Measurements from ENCODE around the gene RIN3. TPM values are rescaled to one million over a fixed set of nuclear protein-coding genes. Genes with fewer than 3 reads are reported as not detected.
A peak's percentile ranks its signal among the peaks of the same experiment; 100 is the strongest.

The RIN3 gene
- total RNA-seq, 1 donor from 2014 or later, result 0.22 TPM

DNA sequence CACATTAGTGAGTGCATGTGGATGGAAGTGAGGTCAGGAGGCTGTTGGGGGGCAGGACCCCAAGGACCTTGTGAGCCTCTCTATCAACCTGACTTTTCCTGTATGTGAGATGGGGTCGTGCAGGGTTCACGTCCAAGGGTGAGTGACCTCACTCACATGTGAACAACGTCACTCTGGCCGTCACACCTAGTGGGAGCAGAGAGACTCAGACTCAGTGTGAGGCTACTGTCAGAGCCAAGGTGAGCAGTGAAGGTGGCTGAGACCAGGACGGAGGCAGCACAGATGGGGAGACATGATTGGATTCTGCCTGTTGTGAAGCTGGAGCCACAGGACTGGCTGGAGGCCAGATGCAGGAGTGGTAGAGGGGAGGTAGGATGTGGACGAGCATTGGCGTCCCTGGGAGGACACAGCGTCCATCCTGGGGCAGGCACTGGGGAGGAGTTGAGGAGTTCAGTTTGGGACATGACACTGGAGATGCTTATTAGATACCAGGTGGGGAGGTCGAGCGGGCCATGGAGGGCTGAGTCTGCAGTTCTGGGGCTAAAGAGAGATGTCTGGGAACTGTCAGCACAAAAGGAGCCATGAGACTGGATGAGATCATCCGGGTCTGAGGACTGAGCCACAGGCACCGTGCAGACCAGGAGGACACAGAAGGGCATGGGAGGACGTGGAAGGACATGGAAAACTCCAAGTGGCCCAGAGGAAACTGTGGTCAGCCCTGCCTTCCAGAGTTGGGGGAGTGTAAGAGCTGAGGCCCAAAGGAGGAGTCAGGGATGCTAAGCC is 142.0 kb downstream of the RIN3 start:
- H3K36me3 Mint-ChIP-seq, result no peaks in the 10 kb centered on the region

DNA sequence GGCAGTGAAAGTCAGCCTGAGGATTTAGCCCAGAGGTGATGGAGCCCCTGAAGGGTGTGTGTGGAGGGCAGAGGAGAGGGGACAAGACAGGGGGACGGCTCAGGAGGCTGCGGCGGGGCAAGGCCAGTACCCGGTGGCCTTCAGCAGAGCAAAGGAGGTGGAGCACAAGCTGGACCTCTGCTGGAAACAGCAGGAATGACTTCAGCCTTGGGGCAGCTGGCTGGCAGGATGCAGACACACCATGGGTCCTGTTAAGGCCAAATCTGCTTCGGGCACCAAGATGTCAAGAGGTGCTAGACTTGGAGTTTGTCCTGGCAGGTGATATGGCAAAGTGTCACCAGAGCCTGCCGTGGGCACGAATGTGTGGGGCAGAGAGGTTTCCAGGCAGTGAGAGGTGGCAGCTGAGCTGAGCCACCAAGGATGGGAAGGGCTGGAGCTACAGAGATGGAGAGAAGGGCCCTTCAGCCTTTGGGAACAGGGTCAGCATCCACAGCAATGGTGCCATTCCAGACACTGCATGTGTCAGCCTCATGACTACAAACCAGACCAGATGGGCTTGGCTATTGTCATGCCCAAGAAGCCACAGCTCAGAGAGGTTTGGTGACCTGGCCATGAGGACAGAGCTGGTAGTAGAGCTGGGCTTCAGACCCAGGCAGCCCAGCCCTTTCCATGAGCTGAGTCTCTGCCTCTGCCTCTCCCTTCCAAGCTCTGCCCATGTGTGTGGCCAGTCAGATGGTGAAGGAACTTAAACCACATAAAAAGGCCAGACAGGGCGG is 142.9 kb downstream of the RIN3 start:
- Mint-ChIP-seq H3K27me3 (ENCODE audit: insufficient read depth, low read depth) (peaks cover 2% of the 10 kb centered on the region), H3K9me3 (no peaks in the 10 kb centered on the region), H3K36me3 (no peaks in the 10 kb centered on the region), H3K27ac (no peak overlapping the region), H3K4me3 (no peak overlapping the region), H3K4me1 (no peaks in the 10 kb centered on the region)
- no peak overlapping the region for H3K9ac ChIP-seq
- no peak overlapping the region for H3K27ac ChIP-seq
- H2AFZ ChIP-seq (replicated peaks), result no peak overlapping the region
- no peaks in the 10 kb centered on the region for H3K4me1 ChIP-seq
- no peaks in the 10 kb centered on the region for H3K79me2 ChIP-seq (ENCODE audit: low read depth)
- TF ChIP-seq EZH2phosphoT487 (IDR thresholded peaks at IDR 0.05), result no peak
- TF ChIP-seq EZH2 (IDR thresholded peaks at IDR 0.05), result no peak
- TF ChIP-seq, protein P1, sequence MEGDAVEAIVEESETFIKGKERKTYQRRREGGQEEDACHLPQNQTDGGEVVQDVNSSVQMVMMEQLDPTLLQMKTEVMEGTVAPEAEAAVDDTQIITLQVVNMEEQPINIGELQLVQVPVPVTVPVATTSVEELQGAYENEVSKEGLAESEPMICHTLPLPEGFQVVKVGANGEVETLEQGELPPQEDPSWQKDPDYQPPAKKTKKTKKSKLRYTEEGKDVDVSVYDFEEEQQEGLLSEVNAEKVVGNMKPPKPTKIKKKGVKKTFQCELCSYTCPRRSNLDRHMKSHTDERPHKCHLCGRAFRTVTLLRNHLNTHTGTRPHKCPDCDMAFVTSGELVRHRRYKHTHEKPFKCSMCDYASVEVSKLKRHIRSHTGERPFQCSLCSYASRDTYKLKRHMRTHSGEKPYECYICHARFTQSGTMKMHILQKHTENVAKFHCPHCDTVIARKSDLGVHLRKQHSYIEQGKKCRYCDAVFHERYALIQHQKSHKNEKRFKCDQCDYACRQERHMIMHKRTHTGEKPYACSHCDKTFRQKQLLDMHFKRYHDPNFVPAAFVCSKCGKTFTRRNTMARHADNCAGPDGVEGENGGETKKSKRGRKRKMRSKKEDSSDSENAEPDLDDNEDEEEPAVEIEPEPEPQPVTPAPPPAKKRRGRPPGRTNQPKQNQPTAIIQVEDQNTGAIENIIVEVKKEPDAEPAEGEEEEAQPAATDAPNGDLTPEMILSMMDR (IDR thresholded peaks at IDR 0.05), result peak; percentile 7
- H3K36me3 ChIP-seq, result no peaks in the 10 kb centered on the region
- no peaks in the 10 kb centered on the region for H3K9me3 ChIP-seq (ENCODE audit: low read depth)
- H4K20me1 ChIP-seq (ENCODE audit: low read depth), result no peaks in the 10 kb centered on the region
- no peaks in the 10 kb centered on the region for H3F3A ChIP-seq (ENCODE audit: low read depth)
- no peaks in the 10 kb centered on the region for H3K27me3 ChIP-seq
- no peak overlapping the region for H3K4me2 ChIP-seq
- no peak overlapping the region for H3K4me3 ChIP-seq
- DNase-seq (ENCODE audit: low spot score), result no peak

More for the DNA sequence above, 142.0 kb downstream of the RIN3 start:
- H3K27me3 ChIP-seq, result no peaks in the 10 kb centered on the region
- no peaks in the 10 kb centered on the region for H3F3A ChIP-seq (ENCODE audit: low read depth)
- H3K27ac Mint-ChIP-seq, result peak overlapping the region; percentile 26
- TF ChIP-seq, protein P1 (IDR thresholded peaks at IDR 0.05), result no peak
- no peak for TF ChIP-seq EZH2phosphoT487 (IDR thresholded peaks at IDR 0.05)
- TF ChIP-seq EZH2 (IDR thresholded peaks at IDR 0.05), result no peak
- no peaks in the 10 kb centered on the region for H3K36me3 ChIP-seq
- DNase-seq (ENCODE audit: low spot score), result no peak
- H3K4me2 ChIP-seq, result no peak overlapping the region
- no peaks in the 10 kb centered on the region for H3K9me3 ChIP-seq (ENCODE audit: low read depth)
- H3K27ac ChIP-seq, result no peak overlapping the region
- no peaks in the 10 kb centered on the region for H3K79me2 ChIP-seq (ENCODE audit: low read depth)
- H3K4me3 ChIP-seq, result no peak overlapping the region
- no peaks in the 10 kb centered on the region for H3K4me1 Mint-ChIP-seq
- H3K27me3 Mint-ChIP-seq (ENCODE audit: insufficient read depth, low read depth), result peaks cover 2% of the 10 kb centered on the region
- H3K4me1 ChIP-seq, result no peaks in the 10 kb centered on the region
- no peaks in the 10 kb centered on the region for H3K9me3 Mint-ChIP-seq
- no peak overlapping the region for H3K9ac ChIP-seq
- no peak overlapping the region for H2AFZ ChIP-seq (replicated peaks)
- H4K20me1 ChIP-seq (ENCODE audit: low read depth), result no peaks in the 10 kb centered on the region
- peak overlapping the region; percentile 46 for H3K4me3 Mint-ChIP-seq

DNA sequence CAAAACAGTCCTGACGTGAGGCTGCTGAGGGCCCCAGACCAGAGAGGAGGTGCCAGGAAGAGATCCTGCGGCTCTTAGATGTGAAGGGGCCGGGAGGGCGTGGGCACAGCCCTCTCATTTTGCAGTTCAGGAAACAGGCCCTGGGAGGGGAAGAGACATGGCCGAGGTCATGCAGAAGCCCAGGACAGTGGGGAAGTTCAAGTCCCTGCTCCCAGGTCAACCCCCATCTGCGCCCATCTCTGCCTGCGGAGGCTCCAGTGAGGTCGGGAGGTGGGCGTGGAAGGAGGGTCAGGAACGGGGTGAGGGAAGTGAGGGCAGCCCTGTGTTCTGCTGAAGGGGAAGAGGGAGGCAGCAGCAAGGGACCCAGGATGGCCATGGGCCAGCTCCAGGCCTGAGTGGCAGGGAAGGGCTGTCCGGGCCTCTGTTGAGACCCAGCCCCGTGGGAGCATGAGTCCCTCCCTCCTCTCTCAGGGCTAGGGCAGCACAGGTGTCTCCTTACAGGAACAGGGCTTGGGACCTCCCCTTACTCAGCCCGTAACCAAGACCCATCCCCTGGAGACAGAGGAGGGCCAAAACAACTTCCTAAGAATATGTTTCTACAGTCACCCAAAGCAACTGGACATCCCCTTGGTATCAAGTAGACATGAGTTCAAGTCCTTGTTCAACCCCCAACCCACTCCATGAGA is 144.0 kb downstream of the RIN3 start:
- Histone ChIP-seq H3K4me2 (no peak overlapping the region), H3K27me3 (no peaks in the 10 kb centered on the region), H3K79me2 (ENCODE audit: low read depth) (no peaks in the 10 kb centered on the region), H3K4me3 (no peak overlapping the region), H3K9me3 (ENCODE audit: low read depth) (no peaks in the 10 kb centered on the region), H3K36me3 (no peaks in the 10 kb centered on the region), H3K27ac (no peak overlapping the region), H3K9ac (no peak overlapping the region), H4K20me1 (ENCODE audit: low read depth) (no peaks in the 10 kb centered on the region), H3F3A (ENCODE audit: low read depth) (no peaks in the 10 kb centered on the region), H2AFZ (replicated peaks) (no peak overlapping the region), H3K4me1 (no peaks in the 10 kb centered on the region)
- Mint-ChIP-seq H3K27me3 (ENCODE audit: insufficient read depth, low read depth) (peaks cover 2% of the 10 kb centered on the region), H3K36me3 (no peaks in the 10 kb centered on the region), H3K9me3 (no peaks in the 10 kb centered on the region), H3K4me3 (no peak overlapping the region), H3K4me1 (peaks cover 5% of the 10 kb centered on the region), H3K27ac (no peak overlapping the region)
- TF ChIP-seq EZH2phosphoT487 (IDR thresholded peaks at IDR 0.05) (no peak), EZH2 (IDR thresholded peaks at IDR 0.05) (no peak)
- TF ChIP-seq, protein P1 (IDR thresholded peaks at IDR 0.05), result no peak
- DNase-seq (ENCODE audit: low spot score), result no peak

Measured in neural progenitor cell (in vitro differentiated cells).